Stimulated activated CD4-positive, alpha-beta T cell treated with anti-CD3 and anti-CD28 coated beads, Interleukin-15, amount 100 ng/mL, for 1 hour (primary cell): ENCODE results near the gene TESK2.
A peak's percentile ranks its signal among the peaks of the same experiment; 100 is the strongest.

Experiments used
- DNase-seq, 2 donors: peaks; one replicate each; pipeline ENCODE4 v3.0.0-alpha.2; 2020; ENCODE audit warnings: low read depth in 1 of 2, low spot score in 1 of 2

The TESK2 gene

DNA sequence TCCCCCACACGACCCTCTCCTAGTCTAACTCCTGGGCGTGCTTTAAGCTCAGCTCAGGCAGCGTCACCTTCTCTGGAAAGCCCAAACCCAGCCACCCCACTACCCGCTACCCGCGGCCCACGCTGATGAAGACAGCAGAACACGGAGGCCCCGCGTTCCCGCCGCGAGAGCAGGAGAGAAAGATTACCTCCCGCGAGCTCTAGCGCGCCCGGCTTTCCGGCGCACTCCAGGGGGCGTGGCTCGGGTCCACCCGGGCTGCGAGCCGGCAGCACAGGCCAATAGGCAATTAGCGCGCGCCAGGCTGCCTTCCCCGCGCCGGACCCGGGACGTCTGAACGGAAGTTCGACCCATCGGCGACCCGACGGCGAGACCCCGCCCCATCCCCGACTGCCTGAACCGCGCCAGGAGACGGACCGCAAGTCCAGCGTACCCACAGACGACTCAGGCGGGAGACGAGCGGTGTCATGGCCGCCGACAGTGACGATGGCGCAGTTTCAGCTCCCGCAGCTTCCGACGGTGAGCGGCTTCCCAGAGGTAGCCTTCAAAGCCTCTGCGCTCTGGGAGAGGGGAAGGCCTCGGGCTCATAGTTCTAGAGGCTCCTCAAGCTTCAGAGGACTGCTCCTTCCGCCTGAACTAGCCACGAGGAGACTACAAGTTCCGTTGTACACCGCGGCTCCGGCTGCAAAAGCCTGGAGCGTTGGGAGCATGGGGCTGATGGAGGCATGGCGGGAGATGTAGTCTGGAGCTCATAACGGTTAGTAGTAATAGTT lies 151.0 kb downstream of the TESK2 start, which contains the start of the genes MUTYH and TOE1:
TSS of gene MUTYH (minus strand) at position 652 of the 770 bp plus-strand sequence. CDS start 5,935 bp downstream, outside the sequence.
TSS of gene TOE1 (plus strand) at position 382 of the 770 bp plus-strand sequence. CDS start at position 465, 83 bp downstream.
- DNase-seq: peak; percentile 84 to 89

DNA sequence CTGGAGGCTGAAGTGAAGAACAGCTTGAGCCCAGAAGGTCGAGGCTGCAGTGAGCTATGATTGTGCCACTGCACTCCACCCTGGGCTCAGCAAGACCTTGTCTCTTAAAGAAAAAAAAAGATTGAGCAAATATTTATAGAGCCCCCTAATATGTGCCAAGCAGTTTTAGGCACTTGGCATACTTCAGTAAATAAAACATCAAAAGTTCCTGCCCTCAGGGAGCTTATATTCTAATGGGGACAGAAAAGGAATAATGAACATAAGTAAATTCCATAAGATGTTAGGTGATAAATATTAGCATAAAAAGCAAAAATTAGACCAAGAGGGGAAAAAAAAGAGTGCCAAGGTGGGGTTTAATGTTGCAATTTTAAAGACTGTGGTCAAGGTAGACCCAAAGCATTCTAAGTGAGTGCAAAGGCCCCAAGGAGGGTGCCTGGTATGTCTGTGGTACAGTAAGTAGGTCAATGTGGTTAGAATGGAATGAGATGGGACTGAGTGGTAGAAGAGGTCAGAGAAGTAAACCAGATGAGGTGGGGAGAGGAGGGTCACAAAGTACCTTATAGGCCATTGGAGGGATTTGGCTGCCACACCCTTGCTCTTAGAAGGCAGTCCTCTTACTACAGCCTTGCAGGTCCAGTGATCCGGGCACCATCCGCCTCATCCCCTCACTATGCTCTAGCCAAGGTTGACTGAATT lies 153.2 kb downstream of the TESK2 start:
- DNase-seq: no peak

DNA sequence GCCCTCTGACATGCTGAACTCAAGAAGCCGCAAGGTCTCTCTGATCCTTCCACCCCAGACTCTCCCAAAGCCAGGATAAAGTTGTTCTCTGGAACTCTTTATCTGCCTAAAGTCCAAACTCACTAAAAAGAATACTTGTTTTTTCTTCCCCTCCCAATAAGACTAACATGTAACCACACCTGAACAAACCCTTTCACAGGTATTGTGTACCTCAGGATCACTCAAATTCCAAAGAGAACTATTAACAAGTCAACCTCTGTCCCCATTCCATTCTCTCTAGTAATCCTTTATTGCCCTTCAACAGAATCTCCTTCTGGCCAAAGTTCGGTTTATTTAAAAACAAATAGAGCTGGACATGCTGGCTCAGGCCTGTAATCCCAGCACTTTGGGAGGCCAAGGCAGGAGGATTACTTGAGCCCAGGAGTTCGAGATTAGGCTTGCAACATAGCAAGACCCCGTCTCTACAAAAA lies 155.1 kb downstream of the TESK2 start:
- no peak for DNase-seq

DNA sequence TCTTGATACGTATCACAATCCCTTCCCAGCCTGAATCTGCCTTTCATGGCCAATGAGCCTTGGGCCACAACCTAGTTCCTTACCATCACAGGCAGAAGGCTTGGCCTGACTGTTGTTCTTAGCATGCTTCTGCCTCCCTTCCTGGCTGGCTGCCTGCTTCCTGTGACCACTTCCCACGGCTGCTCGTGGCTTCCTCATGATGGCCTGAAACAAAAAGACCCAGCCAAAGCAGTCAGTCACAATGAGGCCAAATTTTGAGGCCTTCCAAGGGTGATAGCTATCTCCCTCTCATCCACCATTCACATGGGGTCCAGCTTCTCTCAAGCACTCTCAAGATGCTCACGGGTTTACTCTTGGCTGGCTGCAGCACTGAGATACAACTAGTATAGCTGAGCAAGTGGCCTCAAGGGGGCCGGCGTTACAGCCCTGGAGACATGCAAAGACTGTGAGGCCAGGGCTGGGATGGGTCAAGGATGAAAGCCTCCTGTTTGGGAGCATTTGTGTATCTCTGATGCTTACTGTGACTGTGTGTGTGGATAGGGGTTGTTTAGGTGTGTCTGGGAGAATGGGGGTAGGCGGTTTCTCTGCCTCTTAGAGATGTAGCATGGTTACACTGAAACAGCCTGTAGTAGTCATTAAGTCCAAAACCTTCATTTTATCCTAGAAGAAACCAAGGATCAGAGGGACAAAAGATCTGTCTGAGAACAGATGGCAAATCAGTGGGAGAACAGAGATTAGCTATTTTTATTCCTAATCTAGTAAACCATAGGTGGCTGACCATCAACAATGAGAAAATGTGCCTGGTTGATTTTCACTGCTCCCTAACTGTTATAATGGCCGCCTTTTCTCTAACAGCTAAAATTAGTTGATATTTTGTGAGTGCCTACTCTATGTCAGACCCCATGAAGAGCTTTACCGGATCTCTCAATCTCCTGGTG lies 156.4 kb downstream of the TESK2 start:
- DNase-seq: no peak

DNA sequence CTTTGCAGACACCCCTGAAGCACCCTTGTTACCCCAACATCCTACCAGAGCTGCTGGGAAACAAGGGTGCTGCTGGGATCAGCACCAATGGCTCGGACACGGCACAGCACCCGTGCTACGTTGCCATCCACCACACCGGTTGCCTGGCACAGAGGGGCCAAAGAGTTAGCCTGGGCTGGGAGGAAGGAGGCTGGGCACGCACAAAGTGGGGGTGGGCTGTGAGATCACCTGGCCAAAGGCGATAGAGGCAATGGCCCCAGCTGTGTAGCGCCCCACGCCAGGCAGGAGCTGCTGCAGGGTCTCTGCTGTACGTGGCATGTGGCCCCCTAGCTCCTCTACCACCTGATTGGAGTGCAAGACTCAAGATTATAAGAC lies 158.6 kb downstream of the TESK2 start:
- no peak for DNase-seq

DNA sequence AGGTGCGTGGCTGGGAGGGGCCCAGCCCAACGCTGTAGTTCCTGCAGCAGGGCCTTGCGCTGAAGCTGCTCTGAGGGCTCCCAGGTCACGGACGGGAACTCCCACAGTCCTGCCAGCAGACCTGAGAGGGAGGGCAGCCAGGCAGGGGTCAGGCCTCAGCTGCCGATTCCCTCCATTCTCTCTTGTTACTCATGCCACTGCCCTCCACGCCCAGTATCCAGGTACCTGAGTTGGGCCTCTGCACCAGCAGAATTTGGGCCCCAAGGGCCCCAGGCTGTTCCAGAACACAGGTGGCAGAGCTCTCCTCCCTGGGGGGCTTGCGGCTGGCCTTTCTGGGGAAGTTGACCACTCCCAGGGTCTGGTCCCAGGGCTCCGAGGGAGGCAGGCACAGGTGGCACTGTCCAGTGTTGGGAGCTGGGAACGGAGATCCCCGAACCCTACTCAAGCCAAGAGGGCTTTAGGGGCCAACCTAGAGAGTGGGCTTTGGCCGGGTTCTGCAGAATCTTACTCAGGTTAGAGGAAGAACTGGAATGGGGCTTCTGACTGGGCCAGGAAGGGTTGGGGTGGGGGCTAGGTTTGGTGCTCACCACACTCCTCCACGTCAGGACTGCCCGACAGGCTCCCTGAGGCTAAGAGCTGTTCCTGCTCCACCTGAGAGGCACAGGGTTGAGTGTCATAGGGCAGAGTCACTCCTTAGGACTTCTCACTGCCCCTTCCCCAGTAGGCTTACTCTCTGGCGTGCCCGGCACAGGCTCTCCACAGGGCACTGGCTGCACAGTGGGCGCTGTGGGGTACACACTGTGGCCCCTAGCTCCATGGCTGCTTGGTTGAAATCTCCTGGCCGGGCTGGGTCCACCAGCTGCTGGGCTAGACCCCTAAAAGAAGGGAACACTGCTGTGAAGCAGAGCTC lies 159.3 kb downstream of the TESK2 start:
- DNase-seq: no peak

DNA sequence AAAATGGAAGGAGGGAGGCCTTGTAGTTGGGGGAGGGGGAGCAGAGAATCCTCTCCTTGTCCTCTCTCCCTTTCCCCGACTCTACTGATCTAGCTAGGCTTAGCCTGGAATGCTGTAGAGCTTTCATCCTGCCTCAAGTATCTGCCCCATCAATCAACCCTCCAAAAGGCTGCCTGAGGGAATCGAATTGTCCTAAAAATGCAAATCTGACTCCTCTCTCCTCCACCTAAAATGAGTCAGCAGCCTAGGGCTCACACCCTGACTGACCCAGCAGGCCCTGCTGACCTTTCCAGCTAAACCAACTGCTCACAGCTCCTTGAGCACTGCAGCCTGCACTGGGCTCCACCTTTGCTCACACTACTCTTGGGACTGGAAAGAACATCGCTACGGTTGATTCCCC lies 161.5 kb downstream of the TESK2 start:
- DNase-seq: no peak

DNA sequence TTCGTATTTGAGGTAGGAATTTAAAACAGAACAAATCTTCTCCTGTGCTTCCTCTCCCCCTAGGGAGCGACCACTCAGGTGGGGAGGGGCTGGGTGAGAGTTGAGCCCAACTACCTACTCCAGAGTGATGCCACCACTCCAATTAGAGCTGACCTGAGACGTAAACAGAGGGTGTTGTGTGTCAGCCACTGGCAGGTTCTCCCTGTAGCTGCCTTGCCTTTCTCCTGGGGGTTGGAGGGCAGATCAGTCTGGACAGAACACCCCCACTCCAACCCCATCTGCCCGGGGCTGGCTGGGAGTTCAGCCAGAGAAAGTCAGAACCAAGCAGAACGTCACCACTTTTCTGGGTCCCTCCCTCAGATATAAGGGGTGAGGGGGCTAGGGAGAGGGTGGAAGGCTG lies 162.3 kb downstream of the TESK2 start:
- no peak for DNase-seq

DNA sequence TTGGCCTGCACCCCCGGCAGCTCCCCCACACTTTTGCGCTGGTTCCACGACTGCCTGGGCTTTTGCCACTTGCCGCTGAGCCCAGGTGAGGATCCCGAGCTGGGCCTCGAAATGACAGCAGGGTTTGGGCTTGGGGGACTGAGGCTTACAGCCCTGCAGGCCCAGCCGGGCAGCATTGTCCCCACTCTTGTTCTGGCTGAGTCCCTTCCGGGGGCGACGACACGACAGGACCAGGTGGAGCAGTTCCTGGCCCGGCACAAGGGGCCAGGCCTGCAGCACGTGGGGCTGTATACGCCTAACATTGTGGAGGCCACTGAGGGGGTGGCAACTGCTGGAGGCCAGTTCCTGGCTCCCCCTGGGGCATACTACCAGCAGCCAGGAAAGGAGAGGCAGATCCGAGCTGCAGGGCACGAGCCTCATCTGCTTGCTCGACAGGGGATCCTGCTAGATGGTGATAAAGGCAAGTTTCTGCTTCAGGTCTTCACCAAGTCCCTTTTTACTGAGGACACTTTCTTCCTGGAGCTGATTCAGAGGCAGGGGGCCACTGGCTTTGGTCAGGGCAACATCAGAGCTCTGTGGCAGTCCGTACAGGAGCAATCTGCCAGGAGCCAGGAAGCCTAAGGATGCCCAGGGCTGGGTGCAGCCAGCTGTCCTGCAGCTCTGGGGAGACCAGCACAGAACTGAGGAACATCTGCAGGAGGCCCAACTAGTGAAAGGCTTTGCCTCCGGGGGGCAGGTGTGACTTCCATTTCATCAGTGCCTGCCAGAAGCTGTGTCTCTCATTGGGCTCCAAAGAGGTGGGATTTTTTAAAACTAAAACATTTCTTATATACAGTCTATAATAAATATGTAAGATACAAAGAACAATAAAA lies 163.1 kb downstream of the TESK2 start:
- DNase-seq: no peak

DNA sequence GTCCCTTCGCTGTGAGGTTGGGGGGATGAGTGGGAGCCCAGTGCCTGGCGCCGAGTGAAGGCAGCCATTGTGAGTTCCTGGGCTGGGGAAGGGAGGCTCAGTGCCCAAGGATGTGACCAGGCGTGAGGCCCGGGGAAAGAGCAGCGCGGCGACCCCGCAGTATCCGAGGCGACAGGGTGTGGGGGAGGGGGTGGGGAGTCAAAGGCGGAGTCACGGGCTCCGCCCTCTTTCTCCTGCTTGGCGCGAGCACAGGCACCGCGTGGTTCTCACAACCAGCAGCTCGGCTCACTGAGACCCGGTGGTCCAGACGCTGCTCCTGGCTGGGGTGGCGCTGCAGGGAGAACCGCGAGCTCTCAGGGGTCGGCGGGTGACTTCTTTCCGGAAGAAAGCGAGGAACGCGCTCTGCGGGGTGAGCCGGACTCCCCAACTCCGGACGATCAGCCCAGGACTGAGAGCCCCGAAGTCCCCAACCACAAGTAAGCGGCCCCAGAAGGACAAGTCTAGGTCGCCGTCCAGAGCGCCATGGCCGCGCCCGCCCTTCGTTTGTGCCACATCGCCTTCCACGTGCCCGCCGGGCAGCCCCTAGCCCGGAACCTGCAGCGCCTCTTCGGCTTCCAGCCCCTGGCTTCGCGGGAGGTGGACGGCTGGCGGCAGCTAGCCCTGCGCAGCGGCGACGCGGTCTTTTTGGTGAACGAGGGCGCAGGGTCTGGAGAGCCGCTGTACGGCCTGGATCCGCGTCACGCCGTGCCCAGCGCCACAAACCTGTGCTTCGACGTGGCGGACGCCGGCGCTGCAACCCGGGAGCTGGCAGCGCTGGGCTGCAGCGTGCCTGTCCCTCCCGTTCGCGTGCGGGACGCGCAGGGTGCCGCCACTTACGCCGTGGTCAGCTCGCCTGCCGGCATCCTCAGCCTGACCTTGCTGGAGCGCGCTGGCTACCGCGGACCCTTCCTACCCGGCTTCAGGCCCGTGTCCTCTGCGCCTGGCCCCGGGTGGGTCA lies 164.0 kb downstream of the TESK2 start, which contains the start of gene HPDL:
TSS of gene HPDL (plus strand) at position 269 of the 997 bp plus-strand sequence. CDS start at position 523, 254 bp downstream.
- DNase-seq: peak in 1 of 2 donors; percentile 61

DNA sequence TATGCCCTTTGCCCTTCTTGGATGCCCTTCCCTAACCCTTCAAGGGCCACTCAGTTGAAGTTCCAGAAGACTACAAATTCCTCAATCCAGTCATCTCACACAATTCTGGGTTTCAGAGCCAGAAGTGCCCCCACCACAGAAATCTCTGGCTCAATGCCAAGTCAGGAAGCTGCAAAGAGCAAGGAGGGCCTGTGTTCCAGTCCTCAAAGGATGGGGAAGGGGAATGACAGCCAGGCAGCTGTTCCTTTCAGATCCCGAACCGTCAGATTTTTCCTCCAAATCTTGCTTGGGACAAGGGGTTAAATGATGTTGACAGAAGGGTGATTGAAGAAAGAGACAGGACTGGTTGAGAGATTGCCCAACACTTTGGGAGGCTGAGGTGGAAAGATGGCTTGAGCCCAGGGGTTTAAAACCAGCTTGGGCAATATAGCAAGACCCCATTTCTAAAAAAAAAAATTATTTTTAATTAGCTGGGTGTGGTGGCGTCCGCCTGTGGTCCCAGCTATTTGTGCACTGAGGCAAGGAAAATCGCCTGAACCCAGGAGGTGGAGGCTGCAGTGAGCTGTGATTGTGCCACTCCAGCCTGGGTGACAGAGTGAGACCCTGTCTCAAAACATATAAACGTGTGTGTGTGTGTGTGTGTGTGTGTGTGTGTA lies 165.0 kb downstream of the TESK2 start:
- no peak for DNase-seq

DNA sequence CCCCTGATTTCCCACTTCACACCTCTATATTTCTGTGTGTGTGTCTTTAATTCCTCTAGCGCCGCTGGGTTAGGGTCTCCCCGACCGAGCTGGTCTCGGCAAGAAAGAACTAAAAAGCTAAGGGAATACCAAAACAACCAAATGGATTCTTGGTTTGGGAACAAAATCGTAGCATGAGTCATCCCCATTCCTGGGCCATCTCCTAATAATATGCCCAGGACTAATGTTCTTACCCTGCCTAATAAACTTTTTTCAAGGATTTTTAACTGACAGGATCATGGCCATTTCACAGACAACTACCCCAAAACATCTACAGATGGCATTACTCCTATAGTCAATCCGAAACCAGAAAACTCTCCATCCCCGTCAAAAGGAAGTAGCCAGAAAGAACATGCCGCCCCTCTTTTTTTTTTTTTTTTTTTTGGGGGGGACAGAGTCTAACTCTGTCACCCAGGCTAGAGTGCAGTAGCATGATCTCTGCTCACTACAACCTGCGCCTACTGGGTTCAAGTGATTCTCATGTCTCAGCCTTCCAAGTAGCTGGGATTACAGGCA lies 168.4 kb downstream of the TESK2 start:
- no peak for DNase-seq

DNA sequence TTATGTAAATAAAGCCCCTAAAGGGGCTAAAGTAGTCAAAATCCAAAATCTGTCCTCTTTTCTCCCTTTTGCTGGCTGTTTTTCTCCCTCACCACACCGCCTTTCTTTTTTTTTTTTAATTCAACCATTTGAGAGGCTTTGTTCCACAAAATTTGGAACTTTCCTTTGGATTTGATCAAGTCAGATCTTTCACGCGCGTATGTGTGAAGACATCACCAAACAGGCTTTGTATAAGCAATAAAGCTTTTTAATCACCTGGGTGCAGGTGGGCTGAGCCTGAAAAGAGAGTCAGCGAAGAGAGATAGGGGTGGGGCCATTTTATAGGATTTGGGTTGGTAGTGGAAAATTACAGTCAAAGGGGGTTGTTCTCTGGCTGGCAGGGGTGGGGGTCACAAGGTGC lies 169.5 kb downstream of the TESK2 start:
- DNase-seq: no peak

DNA sequence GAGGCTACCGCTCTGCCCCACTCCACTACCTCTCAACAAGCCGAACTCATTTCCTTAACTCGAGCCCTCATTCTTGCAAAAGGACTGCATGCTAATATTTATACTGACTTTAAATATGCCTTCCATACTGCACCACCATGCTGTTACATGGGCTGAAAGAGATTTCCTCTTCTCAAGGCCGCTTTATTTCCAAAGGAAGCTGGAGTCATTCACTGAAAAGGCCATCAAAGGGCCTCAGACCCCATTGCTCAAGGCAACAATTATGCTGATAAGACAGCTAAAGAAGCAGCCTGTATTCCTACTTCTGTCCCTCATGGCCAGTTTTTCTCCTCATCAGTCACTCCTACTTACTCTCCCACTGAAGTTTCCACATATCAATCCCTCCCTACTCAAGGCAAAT lies 171.2 kb downstream of the TESK2 start:
- no peak for DNase-seq

DNA sequence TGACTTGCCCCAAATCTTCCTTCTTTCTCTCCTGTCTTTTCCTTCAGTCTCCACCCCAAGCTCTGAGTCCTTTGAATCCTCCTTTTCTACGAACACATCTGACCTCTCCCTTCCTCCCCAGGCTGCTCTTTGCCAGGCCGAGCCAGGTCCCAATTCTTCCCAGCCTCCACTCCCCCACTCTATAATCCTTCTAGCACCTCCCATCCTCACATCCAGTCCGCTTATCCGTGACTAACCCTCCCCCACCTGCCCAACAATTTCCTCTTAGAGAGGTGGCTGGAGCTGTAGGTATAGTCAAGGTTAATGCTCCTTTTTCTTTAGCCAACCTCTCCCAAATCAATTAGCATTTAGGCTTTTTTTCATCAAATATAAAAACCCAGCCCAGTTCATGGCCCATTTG lies 173.8 kb downstream of the TESK2 start:
- DNase-seq: no peak

DNA sequence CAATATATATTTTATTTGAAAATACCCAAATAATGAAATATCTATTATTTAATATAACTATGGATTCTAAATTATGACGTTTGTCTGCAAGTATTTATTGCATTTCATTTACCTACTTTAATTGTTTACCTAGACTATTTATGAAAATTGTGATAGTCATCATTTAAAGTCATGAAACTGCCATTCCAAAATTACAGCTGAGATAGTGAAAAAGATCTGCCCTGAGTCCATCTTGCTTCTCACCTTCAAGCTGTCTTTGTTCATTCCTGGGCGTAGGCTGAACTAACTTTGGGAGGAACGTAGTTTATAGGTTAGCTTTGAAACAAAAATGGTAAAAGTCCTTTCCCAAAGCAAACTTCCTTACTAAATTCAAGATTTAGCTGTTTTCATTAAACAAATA lies 176.7 kb downstream of the TESK2 start:
- DNase-seq: no peak

DNA sequence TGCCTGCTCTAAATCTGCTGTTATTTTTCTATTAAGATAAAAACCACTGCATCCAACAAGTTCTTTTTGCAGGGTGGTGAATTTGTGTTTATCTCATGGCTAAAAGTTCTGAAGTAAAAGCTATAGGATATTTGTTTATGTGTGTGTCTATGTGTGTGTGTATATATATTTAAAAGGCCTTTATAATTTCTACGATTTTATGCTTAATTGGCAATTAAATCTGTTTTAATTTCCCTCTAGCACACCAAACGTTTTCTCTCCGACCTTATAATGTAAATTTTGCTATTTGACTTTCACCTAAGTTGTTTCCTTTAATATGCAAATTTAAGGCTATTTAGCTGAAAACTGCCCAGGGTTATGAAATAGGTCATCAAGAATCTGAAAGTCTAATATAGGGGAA lies 184.1 kb downstream of the TESK2 start:
- DNase-seq: no peak
